ENCODE results near the gene KCNJ13. TPM values are rescaled to one million over a fixed set of nuclear protein-coding genes. Genes with fewer than 3 reads are reported as not detected.
A peak's percentile ranks its signal among the peaks of the same experiment; 100 is the strongest.

The KCNJ13 gene
- total RNA-seq (2022) (0.23 and 0.59 TPM in 2 replicates), Bru-seq, nascent RNA (percentile 24 among the genes with signal in this experiment), BruChase-seq, experiment 1, labeled RNA remaining after a 2-hour chase (percentile 36 among the genes with signal in this experiment), BruChase-seq, experiment 2, labeled RNA remaining after a 6-hour chase (percentile 34 among the genes with signal in this experiment)
- long read RNA-seq = 0 reads

DNA sequence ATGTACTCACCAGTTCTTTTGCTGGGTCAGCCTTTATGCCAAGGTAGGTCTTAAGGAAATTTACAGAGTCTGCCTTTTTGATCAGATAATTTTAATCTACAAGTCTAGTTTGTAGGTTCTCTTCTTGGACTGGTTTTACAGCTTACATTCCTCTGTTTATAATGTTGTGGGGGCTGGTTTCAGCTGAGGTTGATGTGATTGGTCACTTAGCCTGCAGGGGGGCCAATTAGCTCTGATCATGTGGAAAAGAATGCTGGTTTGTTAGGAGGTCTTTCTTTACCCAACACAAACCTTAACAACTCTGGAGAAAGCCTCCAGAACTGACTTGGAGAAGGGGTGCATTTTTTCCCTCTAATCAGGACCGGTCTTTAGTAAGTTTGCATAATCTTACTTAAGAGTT lies at the start of gene KCNJ13:
Gene KCNJ13 (minus strand): TSS at position 131 of the 400 bp plus-strand sequence. CDS start 5,203 bp downstream, outside the sequence.
- Mint-ChIP-seq H3K4me3 (ENCODE audit: unreplicated experiment) (peak within 1 kb of the TSS; percentile 42), H3K9me3 (ENCODE audit: unreplicated experiment) (no peaks in the 10 kb centered on the region), H3K27ac (ENCODE audit: unreplicated experiment) (no peak within 1 kb of the TSS), H3K4me1 (ENCODE audit: low read depth, unreplicated experiment) (peaks cover 18% of the 10 kb centered on the region), H3K36me3 (ENCODE audit: insufficient read depth, unreplicated experiment) (peaks cover 4% of the 10 kb centered on the region), H3K27me3 (ENCODE audit: insufficient read depth, unreplicated experiment) (no peaks in the 10 kb centered on the region)
- DNase-seq = peak; percentile 34 to 55
- H3K4me3 ChIP-seq (ENCODE audit: low read depth, low read length) = no peak within 1 kb of the TSS
- no peaks in the 10 kb centered on the region for H3K9me3 ChIP-seq
- peaks cover 37% of the 10 kb centered on the region for H3K4me1 ChIP-seq
- intact Hi-C loops (cut with micrococcal nuclease; ENCODE audit: unreplicated experiment) = no loop called here
- BruUV-seq (replicated peaks) = no TSS peak
- CTCF ChIA-PET = interaction anchor here (0.7 kb wide), 1 partner anchor 47 kb away, joined by 3 read pairs; no protein-coding TSS in a partner anchor
- no peaks in the 10 kb centered on the region for H3K36me3 ChIP-seq (ENCODE audit: control insufficient read depth, insufficient read depth, low read length)
- TF ChIP-seq CTCF (IDR thresholded peaks at IDR 0.05; ENCODE audit: insufficient read depth in 1 of 2, low read depth in 1 of 2, low read length in 1 of 2, severe bottlenecking in 1 of 2, unreplicated experiment in 1 of 2) = no peak
- POLR2A ChIA-PET = no interaction called here
- no peaks in the 10 kb centered on the region for H3K27me3 ChIP-seq (replicated peaks; ENCODE audit: control insufficient read depth, insufficient read depth, low read length)

GRCh38 chr2:232817756-232818155 lies 41.4 kb upstream of the KCNJ13 start:
- intact Hi-C loops (cut with micrococcal nuclease; ENCODE audit: unreplicated experiment) = no loop called here
- DNase-seq = no peak

GRCh38 chr2:232816657-232817056 lies 40.3 kb upstream of the KCNJ13 start:
- no peaks in the 10 kb centered on the region; the same call in 1 of the 2 replicates for H3K36me3 ChIP-seq (ENCODE audit: control insufficient read depth, insufficient read depth, low read length)
- Mint-ChIP-seq H3K27ac (ENCODE audit: unreplicated experiment) (no peak overlapping the region), H3K9me3 (ENCODE audit: unreplicated experiment) (no peaks in the 10 kb centered on the region), H3K4me3 (ENCODE audit: unreplicated experiment) (no peak overlapping the region), H3K4me1 (ENCODE audit: low read depth, unreplicated experiment) (no peaks in the 10 kb centered on the region), H3K36me3 (ENCODE audit: insufficient read depth, unreplicated experiment) (peaks cover 37% of the 10 kb centered on the region), H3K27me3 (ENCODE audit: insufficient read depth, unreplicated experiment) (no peaks in the 10 kb centered on the region)
- H3K27me3 ChIP-seq (replicated peaks; ENCODE audit: control insufficient read depth, insufficient read depth, low read length) = no peaks in the 10 kb centered on the region
- BruUV-seq (replicated peaks) = no TSS peak
- H3K4me1 ChIP-seq = no peaks in the 10 kb centered on the region
- TF ChIP-seq CTCF (IDR thresholded peaks at IDR 0.05; ENCODE audit: insufficient read depth in 1 of 2, low read depth in 1 of 2, low read length in 1 of 2, severe bottlenecking in 1 of 2, unreplicated experiment in 1 of 2) = no peak
- ChIA-PET CTCF (no interaction called here), POLR2A (no interaction called here)
- DNase-seq = no peak
- no peak overlapping the region for H3K4me3 ChIP-seq (ENCODE audit: low read depth, low read length)
- intact Hi-C loops (cut with micrococcal nuclease; ENCODE audit: unreplicated experiment) = no loop called here
- no peaks in the 10 kb centered on the region for H3K9me3 ChIP-seq

More at GRCh38 chr2:232817756-232818155, 41.4 kb upstream of the KCNJ13 start:
- Mint-ChIP-seq H3K27me3 (ENCODE audit: insufficient read depth, unreplicated experiment) (no peaks in the 10 kb centered on the region), H3K4me3 (ENCODE audit: unreplicated experiment) (no peak overlapping the region), H3K27ac (ENCODE audit: unreplicated experiment) (no peak overlapping the region), H3K36me3 (ENCODE audit: insufficient read depth, unreplicated experiment) (peaks cover 29% of the 10 kb centered on the region), H3K9me3 (ENCODE audit: unreplicated experiment) (no peaks in the 10 kb centered on the region), H3K4me1 (ENCODE audit: low read depth, unreplicated experiment) (no peaks in the 10 kb centered on the region)
- BruUV-seq (replicated peaks) = no TSS peak
- Histone ChIP-seq H3K4me3 (ENCODE audit: low read depth, low read length) (no peak overlapping the region), H3K27me3 (replicated peaks; ENCODE audit: control insufficient read depth, insufficient read depth, low read length) (no peaks in the 10 kb centered on the region), H3K4me1 (no peaks in the 10 kb centered on the region), H3K36me3 (ENCODE audit: control insufficient read depth, insufficient read depth, low read length) (no peaks in the 10 kb centered on the region), H3K9me3 (no peaks in the 10 kb centered on the region)
- CTCF ChIA-PET = no interaction called here
- POLR2A ChIA-PET = no interaction called here
- no peak for TF ChIP-seq CTCF (IDR thresholded peaks at IDR 0.05; ENCODE audit: insufficient read depth in 1 of 2, low read depth in 1 of 2, low read length in 1 of 2, severe bottlenecking in 1 of 2, unreplicated experiment in 1 of 2)
